Measurements from ENCODE around the gene CKMT2. TPM values are rescaled to one million over a fixed set of nuclear protein-coding genes. Genes with fewer than 3 reads are reported as not detected.

CKMT2 gene
- total and polyA plus RNA-seq, 2 experiments from 2014 or later, result 2.9 to 8.2 TPM

DNA sequence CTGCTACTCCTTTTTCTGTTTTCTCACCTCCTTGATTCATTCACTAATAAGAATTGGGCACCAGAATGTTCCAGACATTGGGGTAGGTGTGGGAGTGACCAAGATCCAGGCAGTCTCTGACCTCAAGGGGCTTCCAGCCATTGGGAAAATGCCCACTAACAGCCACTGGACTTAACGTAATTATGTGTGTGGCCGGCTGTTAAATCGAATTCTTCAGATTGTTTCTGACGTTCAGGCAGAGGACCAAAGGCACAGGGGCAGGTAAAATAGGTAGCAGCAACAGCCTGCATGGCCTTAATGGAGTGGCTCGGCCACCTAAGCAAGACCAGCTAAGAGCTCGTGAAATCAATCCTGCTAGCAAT lies 48.4 kb upstream of the CKMT2 start:
- Histone ChIP-seq H3F3A (replicated peaks; ENCODE audit: low read depth) (no peaks in the 10 kb centered on the region), H3K27me3 (ENCODE audit: insufficient read depth) (no peaks in the 10 kb centered on the region), H3K9me2 (ENCODE audit: insufficient read depth) (no peaks in the 10 kb centered on the region), H3K79me2 (replicated peaks; ENCODE audit: insufficient read depth) (no peaks in the 10 kb centered on the region), H3K4me3 (no peak overlapping the region), H4K20me1 (replicated peaks; ENCODE audit: insufficient read depth) (no peaks in the 10 kb centered on the region; the same call in 1 of the 2 replicates), H3K27ac (ENCODE audit: low read depth) (no peak overlapping the region), H3K4me1 (ENCODE audit: insufficient read depth) (peaks cover 9% of the 10 kb centered on the region; the same call in 1 of the 2 replicates), H3K4me2 (no peak overlapping the region), H3K36me3 (ENCODE audit: insufficient read depth) (no peaks in the 10 kb centered on the region), H2AFZ (no peak overlapping the region)
- no peak for DNase-seq (ENCODE audit: low spot score)
- peaks cover 29% of the 10 kb centered on the region for H3K4me1 Mint-ChIP-seq
- H3K27me3 Mint-ChIP-seq (ENCODE audit: insufficient read depth, low read depth, poor library complexity), result peaks cover 2% of the 10 kb centered on the region
- TF ChIP-seq ZNF331 (CRISPR knock-in tag; IDR thresholded peaks at IDR 0.05; ENCODE audit: low read depth) (no peak), EZH2 (IDR thresholded peaks at IDR 0.05; ENCODE audit: low read depth, unreplicated experiment) (no peak), ZNF114 (CRISPR knock-in tag; IDR thresholded peaks at IDR 0.05) (no peak), POLR2AphosphoS5 (IDR thresholded peaks at IDR 0.05; ENCODE audit: low read depth) (no peak)
- no peak overlapping the region for H3K27ac Mint-ChIP-seq
- no peaks in the 10 kb centered on the region for H3K36me3 Mint-ChIP-seq (ENCODE audit: low read depth)
- H3K9me3 Mint-ChIP-seq, result no peaks in the 10 kb centered on the region
- H3K4me3 Mint-ChIP-seq, result no peak overlapping the region
- no peak for ATAC-seq

DNA sequence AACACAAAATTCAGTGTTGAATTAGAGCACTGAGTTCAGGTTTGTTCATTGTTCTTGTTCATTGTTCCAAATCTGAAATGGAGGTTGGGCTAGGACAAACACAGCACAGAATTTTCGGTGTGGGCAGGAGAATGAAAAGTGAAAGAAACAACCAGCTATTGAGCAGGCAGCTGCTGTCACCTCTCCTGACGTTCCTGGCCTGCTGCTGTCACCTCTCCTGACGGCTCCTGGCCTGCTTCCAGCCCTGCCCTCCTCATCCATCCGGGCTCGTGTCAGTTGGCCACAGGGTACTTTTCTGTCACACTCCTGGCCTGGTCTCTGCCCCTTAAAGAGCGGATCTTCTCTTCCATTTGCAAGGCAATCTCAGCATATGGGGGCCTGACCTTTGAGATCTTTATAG lies 45.2 kb upstream of the CKMT2 start:
- H3K36me3 Mint-ChIP-seq (ENCODE audit: low read depth), result no peaks in the 10 kb centered on the region
- H3F3A ChIP-seq (replicated peaks; ENCODE audit: low read depth), result no peaks in the 10 kb centered on the region
- H3K27ac ChIP-seq (ENCODE audit: low read depth), result no peak overlapping the region
- no peak overlapping the region for H2AFZ ChIP-seq
- no peak for DNase-seq (ENCODE audit: low spot score)
- H3K4me2 ChIP-seq, result no peak overlapping the region
- H3K4me1 Mint-ChIP-seq, result peaks cover 23% of the 10 kb centered on the region
- no peak overlapping the region for H3K27ac Mint-ChIP-seq
- no peaks in the 10 kb centered on the region for H3K27me3 ChIP-seq (ENCODE audit: insufficient read depth)
- H3K4me3 Mint-ChIP-seq, result no peak overlapping the region
- no peaks in the 10 kb centered on the region for H3K36me3 ChIP-seq (ENCODE audit: insufficient read depth)
- H3K9me3 Mint-ChIP-seq, result no peaks in the 10 kb centered on the region
- ATAC-seq, result no peak
- no peaks in the 10 kb centered on the region for H3K9me2 ChIP-seq (ENCODE audit: insufficient read depth)
- H4K20me1 ChIP-seq (replicated peaks; ENCODE audit: insufficient read depth), result no peaks in the 10 kb centered on the region; the same call in 1 of the 2 replicates
- no peaks in the 10 kb centered on the region for H3K79me2 ChIP-seq (replicated peaks; ENCODE audit: insufficient read depth)
- no peak overlapping the region for H3K4me3 ChIP-seq
- no peaks in the 10 kb centered on the region for H3K4me1 ChIP-seq (ENCODE audit: insufficient read depth)
- H3K27me3 Mint-ChIP-seq (ENCODE audit: insufficient read depth, low read depth, poor library complexity), result peaks cover 1% of the 10 kb centered on the region
- TF ChIP-seq CTCF (conservative IDR thresholded peaks at IDR 0.05; ENCODE audit: low read depth in 2 of 2), result no peak
- TF ChIP-seq ZNF114 (CRISPR knock-in tag; IDR thresholded peaks at IDR 0.05), result no peak
- no peak for TF ChIP-seq POLR2AphosphoS5 (IDR thresholded peaks at IDR 0.05; ENCODE audit: low read depth)
- TF ChIP-seq STAT1 (IDR thresholded peaks at IDR 0.05; ENCODE audit: unreplicated experiment), result no peak
- no peak for TF ChIP-seq ZNF331 (CRISPR knock-in tag; IDR thresholded peaks at IDR 0.05; ENCODE audit: low read depth)
- no peak for TF ChIP-seq CREB1 (CRISPR knock-in tag; IDR thresholded peaks at IDR 0.05; ENCODE audit: low read depth)
- TF ChIP-seq ZNF462 (CRISPR knock-in tag; IDR thresholded peaks at IDR 0.05), result no peak
- TF ChIP-seq NANOG (IDR thresholded peaks at IDR 0.05; ENCODE audit: borderline replicate concordance), result no peak
- no peak for TF ChIP-seq ETS1 (IDR thresholded peaks at IDR 0.05)
- TF ChIP-seq JUNB (IDR thresholded peaks at IDR 0.05; ENCODE audit: unreplicated experiment), result no peak
- no peak for TF ChIP-seq EZH2 (IDR thresholded peaks at IDR 0.05; ENCODE audit: low read depth, unreplicated experiment)

Data from GM23338 (cell line).